Adrenal gland (tissue), 12 donors: ENCODE data around the gene CDCA4. TPM values are rescaled to one million over a fixed set of nuclear protein-coding genes. Genes with fewer than 3 reads are reported as not detected.

Source experiments
- DNase-seq, 7 donors: peaks; one replicate each; pipeline ENCODE4 v3.0.0-alpha.2; 2019 to 2020
- H3K27ac ChIP-seq, 5 donors: fragments of 200-600 bp; sonication (generic) in 4 of 5; 1 replicate in 3 of 5; 2 replicates in 2 of 5; pipeline versions ENCODE4 v1.5.1 to v1.8.0; 2016 to 2020; ENCODE audit warnings: mild to moderate bottlenecking in 1 of 5
- H3K27me3 ChIP-seq: fragments of 200-600 bp; 2 replicates; pipeline ENCODE4 v1.8.0; 2021
- H3K36me3 ChIP-seq, 2 donors: fragments of 200-600 bp; replicated peaks in 1 of 2; 1 replicate in 1 of 2; 2 replicates in 1 of 2; pipeline versions ENCODE4 v1.5.1 to v1.8.0; 2018 to 2022
- H3K4me1 ChIP-seq, 2 donors: fragments of 200-600 bp; replicated peaks in 1 of 2; 1 replicate in 1 of 2; 2 replicates in 1 of 2; pipeline versions ENCODE4 v1.5.1 to v1.8.0; 2018 to 2021
- H3K4me3 ChIP-seq, 4 donors: fragments of 200-600 bp; sonication (generic) in 3 of 4; one replicate each; pipeline ENCODE4 v1.5.1; 2016 to 2018
- H3K9me3 ChIP-seq, 3 donors: fragments of 200-600 bp; sonication (generic) in 1 of 3; replicated peaks in 1 of 3; 1 replicate in 2 of 3; 2 replicates in 1 of 3; pipeline versions ENCODE4 v1.5.1 to v1.8.0; 2016 to 2021
- CTCF ChIP-seq, 6 experiments: fragments of 450-650 bp in 4 of 6; fragments of 200-600 bp in 2 of 6; sonication (generic) in 1 of 6; IDR thresholded peaks; 1 replicate in 5 of 6; 2 replicates in 1 of 6; pipeline versions ENCODE4 v1.5.1 to v1.8.0; 2016 to 2021; ENCODE audit warnings: antibody characterized with exemption in 6 of 6, mild to moderate bottlenecking in 2 of 6, moderate library complexity in 1 of 6
- POLR2A ChIP-seq, 2 donors: fragments of 450-650 bp; IDR thresholded peaks; one replicate each; pipeline ENCODE4 v1.6.1; 2017; ENCODE audit warnings: antibody characterized with exemption in 2 of 2, mild to moderate bottlenecking in 2 of 2, moderate library complexity in 1 of 2
- WGBS, 4 donors: extraction: QIAGEN DNeasy Blood & Tissue Kit in 2 of 4; methylation state at CpG; one replicate each; pipeline versions ENCODE4 v1.1.5 to v1.1.7; 2013 to 2017; 5-methylcytosine and 5-hydroxymethylcytosine counted together
- intact Hi-C, 2 donors: fragments of 100-400 bp; cut with DNase I; formaldehyde crosslinking; loops; one replicate each; pipeline versions ENCODE4 v1.14.1 to v1.15.0; 2022 to 2023
- polyA plus RNA-seq, 3 donors: library from polyadenylated mRNA; stranded (reverse); fragments of 200-250 nt in 2 of 3; fragments of 350-450 nt in 1 of 3; fragmentation: Illumina TruSeq in 1 of 3; extraction: RNeasy Lipid Tissue Mini Kit (QIAGEN cat#74804) in 1 of 3; gene quantifications; one replicate each; pipeline ENCODE4 v1.2.3, GENCODE V29; 2013 to 2014
- total RNA-seq, 9 donors: library from RNA; depleted of rRNA in 4 of 9; stranded (reverse); fragments of >200 nt in 4 of 9; fragments of 120-200 nt in 1 of 9; fragmentation: NEBNext Ultra II Directional in 1 of 9; extraction: Animal tissue kit (Norgen Biotek cat#: 25700) in 1 of 9; gene quantifications; one replicate each; pipeline versions ENCODE4 v1.1.0 to v1.2.4, GENCODE V29; 2013 to 2023
- donor health status: healthy with polysubstance abuse.
- donor health status: Bipolar disorder and iron deficiency.
- donor health status: DM: yes; HTN: yes; CAD: no.
- donor health status: DM: no; HTN: no; CAD: no.
- donor health status: DM: no; HTN: no; CAD: no.
- donor health status: DM: yes; HTN: yes; CAD: no.

CDCA4 gene
- total and polyA plus RNA-seq, 12 donors: 0.66 to 10.5 (median 4.1) TPM

DNA sequence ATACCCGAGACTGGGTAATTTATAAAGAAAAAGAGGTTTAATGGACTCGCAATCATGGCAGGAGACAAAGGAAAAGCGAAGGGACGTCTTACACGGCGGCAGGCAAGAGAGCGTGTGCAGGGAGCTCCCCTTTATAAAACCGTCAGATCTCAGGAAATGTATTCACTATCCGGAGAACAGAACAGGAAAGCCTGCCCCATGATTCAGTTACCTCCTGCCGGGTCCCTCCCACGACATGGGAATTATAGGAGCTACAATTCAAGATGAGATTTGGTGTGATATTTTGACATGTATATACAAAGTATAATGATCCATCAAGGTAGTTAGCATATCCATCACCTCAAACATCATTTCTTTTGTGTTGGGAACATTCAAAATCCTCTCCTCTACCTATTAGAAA, 2.3 kb upstream of the CDCA4 start:
- Histone ChIP-seq H3K9me3 (no peaks in the 10 kb centered on the region), H3K27me3 (no peaks in the 10 kb centered on the region), H3K36me3 (no peaks in the 10 kb centered on the region), H3K4me3 (no peak overlapping the region), H3K4me1 (peaks cover 22 to 39% of the 10 kb centered on the region in 2 donors), H3K27ac (peak overlapping the region in 3 of 5 donors; percentile 62 to 76 (median 65))
- DNase-seq: no peak
- TF ChIP-seq POLR2A (IDR thresholded peaks at IDR 0.05): no peak
- WGBS, 4 donors: 75 to 79% (median 76%) methylated on average over 11 of the region's 11 CpGs
- intact Hi-C loops: no loop called here

DNA sequence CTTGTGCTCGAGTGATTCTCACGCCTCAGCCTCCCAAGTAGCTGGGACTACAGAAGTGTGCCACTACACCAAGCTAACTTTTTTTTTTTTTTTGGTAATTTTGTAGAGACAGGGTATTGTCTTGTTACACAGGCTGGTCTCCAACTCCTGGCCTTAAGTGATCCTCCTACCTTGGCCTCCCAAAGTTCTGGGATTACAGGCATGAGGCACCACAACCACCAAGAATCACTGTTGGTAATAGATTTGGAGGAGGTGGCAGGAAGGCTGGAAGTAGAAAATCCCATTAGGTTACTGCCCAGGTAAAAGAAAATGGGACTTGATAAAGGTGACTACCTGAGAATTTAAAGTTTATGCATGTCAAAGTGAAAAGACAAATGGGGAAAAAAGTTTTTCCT, 1.4 kb upstream of the CDCA4 start:
- peak overlapping the region in 1 of 4 donors; percentile 92 for H3K4me3 ChIP-seq
- intact Hi-C loops: no loop called here

GRCh38 chr14:105021656-105022275, 883 bp upstream of the CDCA4 start:
- intact Hi-C loops: no loop called here
- Histone ChIP-seq H3K4me1 (peaks cover 22 to 39% of the 10 kb centered on the region in 2 donors), H3K27ac (peak overlapping the region; percentile 66 to 85 (median 69)), H3K4me3 (peak overlapping the region; percentile 34 to 92 (median 74)), H3K36me3 (no peaks in the 10 kb centered on the region), H3K27me3 (no peaks in the 10 kb centered on the region), H3K9me3 (no peaks in the 10 kb centered on the region)
- TF ChIP-seq POLR2A (IDR thresholded peaks at IDR 0.05) (no peak), CTCF (IDR thresholded peaks at IDR 0.05) (no peak)
- peak; percentile 36 to 69 (median 41) for DNase-seq
- WGBS, 4 donors: 12 to 13% (median 12%) methylated on average over 20 of the region's 20 CpGs

More for the DNA sequence above, 1.4 kb upstream of the CDCA4 start:
- peaks cover 22 to 39% of the 10 kb centered on the region in 2 donors for H3K4me1 ChIP-seq
- H3K27me3 ChIP-seq: no peaks in the 10 kb centered on the region
- no peaks in the 10 kb centered on the region for H3K9me3 ChIP-seq
- peak overlapping the region in 1 of 5 donors; percentile 66 for H3K27ac ChIP-seq
- no peaks in the 10 kb centered on the region for H3K36me3 ChIP-seq
- WGBS, 4 donors: 63 to 78% (median 75%) methylated on average over 2 of the region's 2 CpGs
- TF ChIP-seq POLR2A (IDR thresholded peaks at IDR 0.05) (no peak), CTCF (IDR thresholded peaks at IDR 0.05) (no peak)
- no peak for DNase-seq

DNA sequence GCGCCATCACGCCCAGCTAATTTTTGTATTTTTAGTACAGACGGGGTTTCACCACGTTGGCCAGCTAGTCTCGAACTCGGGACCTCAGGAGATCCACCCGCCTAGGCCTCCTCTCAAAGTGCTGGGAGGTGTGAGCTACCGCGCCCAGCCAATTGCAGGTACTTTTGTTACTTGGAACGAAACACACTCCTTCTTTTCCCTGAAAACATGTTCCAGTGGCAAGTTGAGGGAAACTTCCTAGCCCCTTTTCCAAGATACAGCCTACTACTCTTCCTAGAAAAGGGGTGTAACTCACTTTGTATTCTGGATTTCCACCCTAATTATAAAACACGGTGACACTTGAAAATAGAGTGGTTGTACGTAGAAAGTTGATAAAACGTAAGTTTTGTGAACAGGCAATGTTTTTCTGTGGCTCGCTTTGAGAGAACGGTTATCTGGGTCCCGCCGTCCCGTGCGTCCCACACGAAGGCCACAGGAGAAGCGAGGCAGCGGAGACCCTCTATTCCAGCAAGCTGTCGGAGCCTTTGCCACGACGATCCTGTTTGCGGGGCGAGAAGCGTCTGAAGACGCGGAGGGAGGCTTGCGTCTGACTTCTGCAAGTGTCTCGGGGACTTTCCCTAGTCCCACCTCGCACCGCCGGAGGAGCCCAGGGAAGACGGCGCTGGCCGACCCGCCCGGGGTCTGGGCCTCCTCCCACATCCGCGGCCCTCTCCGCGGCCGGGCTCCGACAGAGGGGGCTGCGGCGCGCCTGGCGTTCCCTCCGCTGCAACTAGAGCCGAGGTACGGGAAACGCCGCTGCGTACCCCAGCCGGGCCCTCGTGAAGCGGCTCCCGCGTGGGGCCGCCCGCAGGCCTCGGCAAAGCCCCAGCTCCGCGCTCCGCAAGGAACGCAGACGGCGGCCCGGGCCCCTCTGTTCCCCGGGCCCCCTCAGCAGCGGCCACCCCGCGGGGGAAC, 745 bp downstream of the CDCA4 start:
- Histone ChIP-seq H3K4me3 (peak overlapping the region in 3 of 4 donors; percentile 38 to 92 (median 85)), H3K4me1 (peaks cover 22 to 39% of the 10 kb centered on the region in 2 donors), H3K36me3 (no peaks in the 10 kb centered on the region), H3K27ac (peak overlapping the region in 4 of 5 donors; percentile 48 to 84 (median 70)), H3K9me3 (no peaks in the 10 kb centered on the region), H3K27me3 (no peaks in the 10 kb centered on the region)
- intact Hi-C loops: no loop called here
- DNase-seq: peak in 5 of 7 donors; percentile 18 to 42 (median 34)
- TF ChIP-seq POLR2A (IDR thresholded peaks at IDR 0.05): no peak
- no peak for TF ChIP-seq CTCF (IDR thresholded peaks at IDR 0.05)
- WGBS, 4 donors: 8 to 30% (median 11%) methylated on average over 21 to 75 of the region's 75 CpGs
